K562 (cell line): Measurements from ENCODE around the gene KRTAP2-2. TPM values are rescaled to one million over a fixed set of nuclear protein-coding genes. Genes with fewer than 3 reads are reported as not detected.

Experiments used
- ATAC-seq: fragments of 200-7000 bp; cut with Tn5 transposase; 3 replicates; pipeline ENCODE4 v1.9.1; 2020; ENCODE audit warnings: moderate library complexity
- BruUV-seq: library from RNA; stranded (reverse); fragments of 400-500 nt; replicated peaks from 2 replicates; lab custom pipeline; 2021; lab: Mats Ljungman, UMichigan
- CTCF ChIA-PET: fragments of 300-600 bp; formaldehyde crosslinking; extraction: SDS; loops from one replicate; lab custom pipeline; 2021; ENCODE audit warnings: low intra/inter-chr PET ratio; lab: Yijun Ruan, JAX
- POLR2A ChIA-PET: fragments of 300-600, 350-650 bp; sonication (Branson Sonifier 250); formaldehyde crosslinking; extraction: SDS; loops from one replicate; lab custom pipeline; 2021; ENCODE audit warnings: antibody characterized with exemption, inconsistent platforms; lab: Yijun Ruan, JAX
- DNase-seq, 4 experiments: peaks; one replicate each; pipeline versions ENCODE4 v3.0.0 to v3.0.0-alpha.2; 2011 to 2018; ENCODE audit warnings: low spot score in 3 of 4, mixed read lengths in 3 of 4; ENCODE audit errors: extremely low read depth in 1 of 4
- FAIRE-seq: peaks from 2 replicates; lab custom pipeline; 2011; peaks lifted over from hg19 to GRCh38; lab: Jason Lieb, UNC
- H2AFZ ChIP-seq: 2 replicates; pipeline ENCODE4 v1.6.0; 2011; ENCODE audit warnings: low read depth, low read length, control low read depth, inconsistent platforms
- H3K27ac ChIP-seq: fragments of 200-600 bp; 3 replicates; pipeline ENCODE4 v1.8.0; 2011; ENCODE audit warnings: low read depth, mild to moderate bottlenecking, control low read depth, inconsistent platforms, low read length, moderate library complexity, mixed read lengths; ENCODE audit errors: extremely low read depth
- H3K27me3 ChIP-seq, 2 experiments: fragments of 300-600 bp in 1 of 2; 2 replicates in 1 of 2; 3 replicates in 1 of 2; pipeline versions ENCODE4 v1.6.0 to v1.8.0; 2011; ENCODE audit warnings: inconsistent platforms in 2 of 2, low read length in 2 of 2, mild to moderate bottlenecking in 1 of 2, mixed read lengths in 1 of 2, moderate library complexity in 1 of 2; ENCODE audit not compliant: control insufficient read depth in 2 of 2, insufficient read depth in 2 of 2
- H3K36me3 ChIP-seq: fragments of 300-600 bp; 3 replicates; pipeline ENCODE4 v1.8.0; 2011; ENCODE audit warnings: mild to moderate bottlenecking, low read length, inconsistent platforms; ENCODE audit not compliant: control insufficient read depth, insufficient read depth
- H3K4me1 ChIP-seq, 2 experiments: fragments of 200-600 bp in 1 of 2; replicated peaks in 1 of 2; 2 replicates in 1 of 2; 3 replicates in 1 of 2; pipeline versions ENCODE4 v1.5.1 to v1.8.0; 2011; ENCODE audit warnings: inconsistent platforms in 2 of 2, low read length in 2 of 2, mild to moderate bottlenecking in 1 of 2, mixed read lengths in 1 of 2, moderate library complexity in 1 of 2; ENCODE audit not compliant: control insufficient read depth in 2 of 2, insufficient read depth in 2 of 2
- H3K4me2 ChIP-seq: 2 replicates; pipeline ENCODE4 v1.6.1; 2011; ENCODE audit warnings: low read length, control low read depth, inconsistent platforms, mixed read lengths; ENCODE audit not compliant: insufficient read depth
- H3K4me3 ChIP-seq: fragments of 200-600 bp; sonication (generic), shearing (Covaris generic); 2 replicates; pipeline ENCODE4 v1.5.1; 2016; ENCODE audit warnings: control low read depth, inconsistent platforms
- H3K79me2 ChIP-seq: fragments of 200-600 bp; 3 replicates; pipeline ENCODE4 v1.8.0; 2011; ENCODE audit warnings: low read length, inconsistent platforms; ENCODE audit not compliant: control insufficient read depth, insufficient read depth
- H3K9ac ChIP-seq, 2 experiments: 2 replicates each; pipeline versions ENCODE4 v1.6.0 to v1.6.1; 2011; ENCODE audit warnings: low read depth in 2 of 2, low read length in 2 of 2, control low read depth in 1 of 2, inconsistent platforms in 1 of 2, mild to moderate bottlenecking in 1 of 2, mixed read lengths in 1 of 2; ENCODE audit not compliant: insufficient read depth in 1 of 2
- H3K9me1 ChIP-seq: one replicate; pipeline ENCODE4 v1.6.0; 2011; ENCODE audit warnings: inconsistent platforms, mild to moderate bottlenecking, low read length, moderate library complexity; ENCODE audit not compliant: control insufficient read depth, insufficient read depth
- H3K9me3 ChIP-seq: replicated peaks from 2 replicates; pipeline ENCODE4 v1.5.1; 2011; ENCODE audit warnings: low read depth, low read length, inconsistent platforms; ENCODE audit not compliant: control insufficient read depth, insufficient read depth
- H4K20me1 ChIP-seq: replicated peaks from 2 replicates; pipeline ENCODE4 v1.6.1; 2011; ENCODE audit warnings: low read length, inconsistent platforms, mixed read lengths; ENCODE audit not compliant: control insufficient read depth, insufficient read depth
- CEBPB ChIP-seq: fragments of 450-650 bp; IDR thresholded peaks from 2 replicates; pipeline ENCODE4 v1.6.1; 2016; ENCODE audit warnings: missing genetic modification characterization, missing compliant biosample characterization
- ELF2 ChIP-seq: fragments of 250-450 bp; sonication (Bioruptor Pico); IDR thresholded peaks from 2 replicates; pipeline ENCODE4 v1.5.0; 2021; ENCODE audit warnings: mild to moderate bottlenecking
- FIP1L1 ChIP-seq: fragments of 200-400 bp; formaldehyde crosslinking; IDR thresholded peaks from 2 replicates; pipeline ENCODE4 v1.6.1; 2018; ENCODE audit warnings: mild to moderate bottlenecking, low read depth, low read length; ENCODE audit not compliant: poor library complexity, severe bottlenecking
- HIVEP1 ChIP-seq: fragments of 250-450 bp; sonication (Bioruptor Pico); IDR thresholded peaks from 2 replicates; pipeline ENCODE4 v1.4.0; 2020; ENCODE audit warnings: mild to moderate bottlenecking
- HNRNPH1 ChIP-seq: fragments of 200-400 bp; formaldehyde crosslinking; optimal IDR thresholded peaks from 2 replicates; pipeline ENCODE3; 2017; ENCODE audit warnings: low read depth, mild to moderate bottlenecking, low read length, moderate library complexity
- HSF4 ChIP-seq: fragments of 250-450 bp; sonication (Bioruptor Pico); IDR thresholded peaks from 2 replicates; pipeline ENCODE4 v2.1.2; 2022; ENCODE audit warnings: mild to moderate bottlenecking, moderate library complexity, borderline replicate concordance
- JUN ChIP-seq, 2 experiments: sonication (generic) in 1 of 2; formaldehyde crosslinking in 1 of 2; IDR thresholded peaks; 2 replicates each; pipeline versions ENCODE4 v1.6.1 to v1.8.0; 2012 to 2022; ENCODE audit warnings: borderline replicate concordance in 2 of 2, mild to moderate bottlenecking in 2 of 2, improper control_type of control experiment in 1 of 2, low read depth in 1 of 2, low read length in 1 of 2, missing genetic modification reagents in 1 of 2
- KAT7 ChIP-seq: sonication (generic); formaldehyde crosslinking; IDR thresholded peaks from 2 replicates; pipeline ENCODE4 v1.8.0; 2022; ENCODE audit warnings: missing genetic modification reagents, mild to moderate bottlenecking, borderline replicate concordance
- LCOR ChIP-seq: sonication (generic); formaldehyde crosslinking; IDR thresholded peaks from 2 replicates; pipeline ENCODE4 v1.8.0; 2022; ENCODE audit warnings: mild to moderate bottlenecking, missing genetic modification reagents
- PML ChIP-seq: IDR thresholded peaks from 2 replicates; pipeline ENCODE4 v1.6.1; 2012; ENCODE audit warnings: low read length, inconsistent platforms
- PRMT5 ChIP-seq: sonication (generic); formaldehyde crosslinking; IDR thresholded peaks from 2 replicates; pipeline ENCODE4 v1.5.0; 2020; ENCODE audit warnings: missing genetic modification reagents
- RBM25 ChIP-seq: fragments of 200-400 bp; formaldehyde crosslinking; IDR thresholded peaks from 2 replicates; pipeline ENCODE4 v1.6.1; 2018; ENCODE audit warnings: low read length, low read depth, moderate library complexity; ENCODE audit not compliant: severe bottlenecking
- SIN3A ChIP-seq, 2 experiments: fragments of 150-350 bp in 1 of 2; IDR thresholded peaks; 2 replicates each; pipeline ENCODE4 v1.6.1; 2011 to 2016; ENCODE audit warnings: borderline replicate concordance in 2 of 2, low read depth in 2 of 2, low read length in 2 of 2, mild to moderate bottlenecking in 2 of 2, moderate library complexity in 2 of 2; ENCODE audit not compliant: control insufficient read depth in 1 of 2
- ZBTB17 ChIP-seq: fragments of 450-650 bp; formaldehyde crosslinking; IDR thresholded peaks from 2 replicates; pipeline ENCODE4 v1.4.0; 2020; ENCODE audit warnings: mild to moderate bottlenecking
- ZNF23 ChIP-seq: fragments of 250-450 bp; sonication (Bioruptor Pico); IDR thresholded peaks from 2 replicates; pipeline ENCODE4 v1.4.0; 2020; ENCODE audit warnings: mild to moderate bottlenecking
- ZNF311 ChIP-seq: fragments of 250-450 bp; sonication (Bioruptor Pico); IDR thresholded peaks from 2 replicates; pipeline ENCODE4 v1.4.0; 2020; ENCODE audit warnings: mild to moderate bottlenecking, moderate library complexity
- ZNF75A ChIP-seq: fragments of 450-650 bp; formaldehyde crosslinking; IDR thresholded peaks from 2 replicates; pipeline ENCODE4 v1.4.0; 2020; ENCODE audit warnings: mild to moderate bottlenecking
- ZNF764 ChIP-seq: fragments of 250-450 bp; sonication (Bioruptor Pico); IDR thresholded peaks from 2 replicates; pipeline ENCODE4 v1.4.0; 2020; ENCODE audit warnings: low read depth, mild to moderate bottlenecking, moderate library complexity
- ZSCAN29 ChIP-seq: fragments of 450-650 bp; IDR thresholded peaks from 2 replicates; pipeline ENCODE4 v1.6.1; 2017
- WGBS: fragments of 100-300 bp; shearing (Covaris generic); methylation state at CpG from one replicate; pipeline ENCODE4 v1.1.6; 2016; ENCODE audit warnings: low coverage, mixed read lengths; ENCODE audit not compliant: insufficient coverage; ENCODE audit errors: missing lambda C conversion rate; 5-methylcytosine and 5-hydroxymethylcytosine counted together
- in situ Hi-C: fragments of 300-500 bp; cut with MboI; formaldehyde crosslinking; loops from 4 replicates; pipeline ENCODE4 v1.15.0; 2018; ENCODE audit warnings: inconsistent platforms, mixed read lengths
- intact Hi-C: fragments of 100-400 bp; cut with micrococcal nuclease; formaldehyde crosslinking; loops from 2 replicates; pipeline ENCODE4 v1.14.2; 2022
- polyA plus RNA-seq, 8 experiments: library from polyadenylated mRNA; depleted of rRNA in 4 of 8; stranded (reverse) in 5 of 8; unstranded in 3 of 8; fragments of >200 nt; fragmentation: Nextera tagmentation in 2 of 8; fragmentation: Illumina TruSeq in 1 of 8; extraction: Ambion mirVana in 2 of 8; extraction: Trizol in 1 of 8; gene quantifications; 2 replicates each; pipeline versions ENCODE4 v1.2.1 to v1.2.3, GENCODE V29; 2011 to 2014; ENCODE audit warnings: inconsistent platforms in 1 of 8, missing spikeins in 1 of 8
- total RNA-seq, 7 experiments: library from RNA; depleted of rRNA in 6 of 7; stranded (reverse); fragments of >200 nt in 6 of 7; fragmentation: Illumina TruSeq in 2 of 7; extraction: Trizol in 2 of 7; gene quantifications; 2 replicates each; pipeline versions ENCODE4 v1.2.1 to v1.2.3, GENCODE V29; 2011 to 2021; ENCODE audit warnings: low replicate concordance in 1 of 7
- TF ChIP-seq, protein P1 (sequence below): fragments of 250-450 bp; sonication (Bioruptor Pico); IDR thresholded peaks from 2 replicates; pipeline ENCODE4 v1.5.0; 2021

KRTAP2-2 gene
- total and polyA plus RNA-seq, 9 of the 15 experiments (the other 6 are each of a cell fraction or from before 2014, with no cell fraction given), result not detected

DNA sequence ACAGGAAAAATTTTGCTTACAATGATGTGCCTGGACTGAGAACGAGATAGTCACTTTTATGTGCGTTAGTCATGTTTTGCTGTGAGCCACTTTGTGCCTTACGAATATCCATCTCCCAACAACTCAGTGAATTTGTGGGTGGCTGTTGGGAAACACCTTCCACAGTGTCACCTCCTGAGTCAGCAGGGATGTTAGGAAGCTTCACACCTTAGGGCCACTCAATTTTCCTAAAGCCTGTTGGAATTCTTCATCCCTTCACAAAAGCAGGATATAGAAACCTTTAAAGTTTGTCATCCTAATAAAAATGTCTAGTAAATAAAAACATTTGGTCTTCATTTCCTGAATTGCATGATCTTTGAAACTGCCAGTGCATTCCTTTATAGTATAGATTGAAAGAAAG, 41.8 kb downstream of the KRTAP2-2 start:
- FAIRE-seq (no peak), DNase-seq (no peak), ATAC-seq (no peak)
- 6% methylated on average over 3 of the region's 3 CpGs for WGBS
- Histone ChIP-seq H3K9me3 (no peaks in the 10 kb centered on the region), H3K27me3 (peaks cover 0 to 6% of the 10 kb centered on the region in 2 experiments; a peak in 3 of 5 replicates), H3K27ac (no peak overlapping the region), H3K9me1 (no peaks in the 10 kb centered on the region), H3K4me2 (no peak overlapping the region), H3K79me2 (no peaks in the 10 kb centered on the region), H2AFZ (no peak overlapping the region), H3K4me1 (no peaks in the 10 kb centered on the region), H3K9ac (no peak overlapping the region), H3K4me3 (no peak overlapping the region), H3K36me3 (no peaks in the 10 kb centered on the region), H4K20me1 (no peaks in the 10 kb centered on the region)
- ChIA-PET CTCF (no interaction called here), POLR2A (no interaction called here)
- intact Hi-C loops, result no loop called here
- in situ Hi-C loops, result no loop called here
- no TSS peak for BruUV-seq
- no peak for TF ChIP-seq ZSCAN29
- TF ChIP-seq FIP1L1, result no peak
- no peak for TF ChIP-seq ZNF311 (CRISPR knock-in tag)
- TF ChIP-seq, protein P1, sequence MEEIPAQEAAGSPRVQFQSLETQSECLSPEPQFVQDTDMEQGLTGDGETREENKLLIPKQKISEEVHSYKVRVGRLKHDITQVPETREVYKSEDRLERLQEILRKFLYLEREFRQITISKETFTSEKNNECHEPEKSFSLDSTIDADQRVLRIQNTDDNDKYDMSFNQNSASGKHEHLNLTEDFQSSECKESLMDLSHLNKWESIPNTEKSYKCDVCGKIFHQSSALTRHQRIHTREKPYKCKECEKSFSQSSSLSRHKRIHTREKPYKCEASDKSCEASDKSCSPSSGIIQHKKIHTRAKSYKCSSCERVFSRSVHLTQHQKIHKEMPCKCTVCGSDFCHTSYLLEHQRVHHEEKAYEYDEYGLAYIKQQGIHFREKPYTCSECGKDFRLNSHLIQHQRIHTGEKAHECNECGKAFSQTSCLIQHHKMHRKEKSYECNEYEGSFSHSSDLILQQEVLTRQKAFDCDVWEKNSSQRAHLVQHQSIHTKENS, result no peak
- TF ChIP-seq ZNF764 (CRISPR knock-in tag), result no peak
- no peak for TF ChIP-seq ZNF75A (CRISPR knock-in tag)
- TF ChIP-seq HNRNPH1, result no peak
- no peak for TF ChIP-seq CEBPB (tag)
- no peak for TF ChIP-seq SIN3A (IDR thresholded peaks at IDR 0.05; ENCODE audit: borderline replicate concordance in 2 of 2, control insufficient read depth in 1 of 2, low read depth in 2 of 2, low read length in 2 of 2)
- no peak for TF ChIP-seq KAT7 (CRISPR knock-in tag)
- no peak for TF ChIP-seq ZNF23 (CRISPR knock-in tag)
- TF ChIP-seq RBM25, result no peak
- TF ChIP-seq LCOR (CRISPR knock-in tag), result no peak
- TF ChIP-seq PRMT5 (CRISPR knock-in tag), result no peak
- no peak for TF ChIP-seq HIVEP1 (CRISPR knock-in tag)
- TF ChIP-seq HSF4 (CRISPR knock-in tag), result no peak
- no peak for TF ChIP-seq ZBTB17
- TF ChIP-seq ELF2, result no peak
- no peak for TF ChIP-seq PML
- no peak for TF ChIP-seq JUN (IDR thresholded peaks at IDR 0.05; ENCODE audit: borderline replicate concordance, low read depth, low read length)
- TF ChIP-seq JUN (CRISPR knock-in tag; IDR thresholded peaks at IDR 0.05; ENCODE audit: borderline replicate concordance), result no peak
